Testis (tissue), 3 donors: ENCODE data around the gene STRN3. TPM values are rescaled to one million over a fixed set of nuclear protein-coding genes. Genes with fewer than 3 reads are reported as not detected.

Experiments
- DNase-seq: peaks from one replicate; pipeline ENCODE4 v3.0.0-alpha.2; 2019
- H3K27ac ChIP-seq, 2 donors: fragments of 200-600 bp; sonication (generic); one replicate each; pipeline ENCODE4 v1.5.1; 2019
- H3K27me3 ChIP-seq: fragments of 200-600 bp; sonication (generic); one replicate; pipeline ENCODE4 v1.5.1; 2019
- H3K36me3 ChIP-seq: fragments of 200-600 bp; sonication (generic); one replicate; pipeline ENCODE4 v1.5.1; 2017; ENCODE audit warnings: low read depth; ENCODE audit errors: missing control alignments
- H3K4me1 ChIP-seq: fragments of 200-600 bp; sonication (generic); one replicate; pipeline ENCODE4 v1.5.1; 2019
- H3K4me3 ChIP-seq, 2 donors: fragments of 200-600 bp; sonication (generic); one replicate each; pipeline ENCODE4 v1.5.1; 2017 to 2019
- H3K9me3 ChIP-seq: fragments of 200-600 bp; sonication (generic); one replicate; pipeline ENCODE4 v1.5.1; 2017
- POLR2A ChIP-seq: fragments of 450-650 bp; IDR thresholded peaks from one replicate; pipeline ENCODE4 v1.6.1; 2017; ENCODE audit warnings: antibody characterized with exemption, mild to moderate bottlenecking, moderate library complexity
- WGBS, 2 donors: methylation state at CpG; one replicate each; pipeline ENCODE4 v1.1.5; 2018; 5-methylcytosine and 5-hydroxymethylcytosine counted together
- intact Hi-C: fragments of 100-400 bp; cut with DNase I; formaldehyde crosslinking; loops from one replicate; pipeline ENCODE4 v1.15.1; 2023; ENCODE audit warnings: low total_unique reads
- microRNA counts, 2 donors: library from miRNA; unstranded; fragments of <30 nt; microRNA quantifications; one replicate each; lab custom pipeline; 2016
- microRNA-seq, 2 donors: library from miRNA; unstranded; fragments of <30 nt; microRNA quantifications; one replicate each; pipeline ENCODE4, GENCODE V29; 2016; ENCODE audit warnings: borderline number of aligned reads in 2 of 2, borderline replicate concordance in 1 of 2
- polyA plus RNA-seq: library from polyadenylated mRNA; stranded (reverse); fragments of 350-450 nt; fragmentation: Illumina TruSeq; extraction: RNeasy Lipid Tissue Mini Kit (QIAGEN cat#74804); gene quantifications from one replicate; pipeline ENCODE4 v1.2.3, GENCODE V29; 2014; ENCODE audit warnings: low read depth, low replicate concordance; ENCODE audit not compliant: insufficient read depth
- small RNA-seq, 2 donors: library from RNA; depleted of rRNA; stranded (forward); fragments of <200 nt; gene quantifications; one replicate each; pipeline ENCODE3, GENCODE V24; 2016
- total RNA-seq, 2 donors: library from RNA; depleted of rRNA; stranded (reverse); fragments of >200 nt; gene quantifications; one replicate each; pipeline ENCODE4 v1.2.3, GENCODE V29; 2016
- TF ChIP-seq, protein P1 (sequence below), 3 experiments: fragments of 450-650 bp in 2 of 3; fragments of 200-600 bp in 1 of 3; sonication (generic) in 1 of 3; IDR thresholded peaks; one replicate each; pipeline ENCODE4 v1.5.1; 2016 to 2019; ENCODE audit warnings: antibody characterized with exemption in 3 of 3, mild to moderate bottlenecking in 2 of 3, moderate library complexity in 1 of 3

STRN3 gene
- total and polyA plus RNA-seq, 3 donors from 2014 or later, result 35.1 to 65.2 (median 60.1) TPM

DNA sequence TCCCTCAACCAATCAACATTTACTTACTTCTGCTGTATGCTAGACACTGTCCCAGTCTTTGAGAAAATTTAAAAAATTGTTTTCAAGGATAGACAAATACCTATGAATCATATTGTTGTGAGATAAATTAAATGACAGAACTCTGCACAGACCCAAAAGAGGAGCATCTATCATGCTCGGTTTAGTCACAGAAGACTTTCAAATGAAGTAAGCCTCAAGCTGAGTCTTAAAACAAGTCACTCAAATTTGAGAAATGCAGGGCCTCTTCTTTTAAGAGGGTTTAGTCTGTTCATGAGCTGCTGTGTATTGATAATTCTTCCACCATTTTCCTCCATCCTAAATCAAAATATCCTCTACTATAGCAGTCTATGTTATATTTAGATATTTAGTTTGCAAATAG lies 176.2 kb downstream of the STRN3 start:
- 84 to 85% methylated on average over 1 of the region's 1 CpG for WGBS, 2 donors
- no peak for DNase-seq
- Histone ChIP-seq H3K36me3 (no peaks in the 10 kb centered on the region), H3K27me3 (no peaks in the 10 kb centered on the region), H3K4me3 (no peak overlapping the region), H3K27ac (no peak overlapping the region), H3K4me1 (no peaks in the 10 kb centered on the region), H3K9me3 (no peaks in the 10 kb centered on the region)
- intact Hi-C loops, result no loop called here
- TF ChIP-seq, protein P1, sequence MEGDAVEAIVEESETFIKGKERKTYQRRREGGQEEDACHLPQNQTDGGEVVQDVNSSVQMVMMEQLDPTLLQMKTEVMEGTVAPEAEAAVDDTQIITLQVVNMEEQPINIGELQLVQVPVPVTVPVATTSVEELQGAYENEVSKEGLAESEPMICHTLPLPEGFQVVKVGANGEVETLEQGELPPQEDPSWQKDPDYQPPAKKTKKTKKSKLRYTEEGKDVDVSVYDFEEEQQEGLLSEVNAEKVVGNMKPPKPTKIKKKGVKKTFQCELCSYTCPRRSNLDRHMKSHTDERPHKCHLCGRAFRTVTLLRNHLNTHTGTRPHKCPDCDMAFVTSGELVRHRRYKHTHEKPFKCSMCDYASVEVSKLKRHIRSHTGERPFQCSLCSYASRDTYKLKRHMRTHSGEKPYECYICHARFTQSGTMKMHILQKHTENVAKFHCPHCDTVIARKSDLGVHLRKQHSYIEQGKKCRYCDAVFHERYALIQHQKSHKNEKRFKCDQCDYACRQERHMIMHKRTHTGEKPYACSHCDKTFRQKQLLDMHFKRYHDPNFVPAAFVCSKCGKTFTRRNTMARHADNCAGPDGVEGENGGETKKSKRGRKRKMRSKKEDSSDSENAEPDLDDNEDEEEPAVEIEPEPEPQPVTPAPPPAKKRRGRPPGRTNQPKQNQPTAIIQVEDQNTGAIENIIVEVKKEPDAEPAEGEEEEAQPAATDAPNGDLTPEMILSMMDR (IDR thresholded peaks at IDR 0.05), result no peak
- TF ChIP-seq POLR2A, result no peak

DNA sequence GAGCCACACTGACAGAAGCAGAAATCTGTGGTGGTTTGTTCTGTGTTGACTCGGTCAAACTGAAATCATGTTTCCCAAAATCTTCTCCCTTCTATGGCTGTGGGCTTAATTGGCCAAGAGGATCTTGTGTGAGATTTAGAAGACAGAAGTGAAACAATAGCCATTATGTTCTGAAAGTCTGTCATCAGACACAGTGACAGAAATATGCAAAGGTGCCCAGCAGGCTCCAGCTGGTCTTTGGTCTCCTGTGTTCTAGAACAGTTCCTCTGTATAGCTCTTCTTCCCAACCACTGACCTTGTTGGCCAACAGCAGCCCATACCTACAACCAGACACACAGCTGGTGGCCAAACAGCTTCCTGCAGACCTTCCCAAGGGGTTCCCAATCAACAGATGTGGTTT lies 176.8 kb downstream of the STRN3 start:
- Histone ChIP-seq H3K27me3 (no peaks in the 10 kb centered on the region), H3K4me3 (no peak overlapping the region), H3K9me3 (no peaks in the 10 kb centered on the region), H3K36me3 (no peaks in the 10 kb centered on the region), H3K27ac (no peak overlapping the region), H3K4me1 (no peaks in the 10 kb centered on the region)
- WGBS, 2 donors, result 92 to 100% methylated on average over 1 of the region's 1 CpG
- intact Hi-C loops, result no loop called here
- no peak for DNase-seq
- TF ChIP-seq, protein P1 (IDR thresholded peaks at IDR 0.05), result no peak
- no peak for TF ChIP-seq POLR2A

DNA sequence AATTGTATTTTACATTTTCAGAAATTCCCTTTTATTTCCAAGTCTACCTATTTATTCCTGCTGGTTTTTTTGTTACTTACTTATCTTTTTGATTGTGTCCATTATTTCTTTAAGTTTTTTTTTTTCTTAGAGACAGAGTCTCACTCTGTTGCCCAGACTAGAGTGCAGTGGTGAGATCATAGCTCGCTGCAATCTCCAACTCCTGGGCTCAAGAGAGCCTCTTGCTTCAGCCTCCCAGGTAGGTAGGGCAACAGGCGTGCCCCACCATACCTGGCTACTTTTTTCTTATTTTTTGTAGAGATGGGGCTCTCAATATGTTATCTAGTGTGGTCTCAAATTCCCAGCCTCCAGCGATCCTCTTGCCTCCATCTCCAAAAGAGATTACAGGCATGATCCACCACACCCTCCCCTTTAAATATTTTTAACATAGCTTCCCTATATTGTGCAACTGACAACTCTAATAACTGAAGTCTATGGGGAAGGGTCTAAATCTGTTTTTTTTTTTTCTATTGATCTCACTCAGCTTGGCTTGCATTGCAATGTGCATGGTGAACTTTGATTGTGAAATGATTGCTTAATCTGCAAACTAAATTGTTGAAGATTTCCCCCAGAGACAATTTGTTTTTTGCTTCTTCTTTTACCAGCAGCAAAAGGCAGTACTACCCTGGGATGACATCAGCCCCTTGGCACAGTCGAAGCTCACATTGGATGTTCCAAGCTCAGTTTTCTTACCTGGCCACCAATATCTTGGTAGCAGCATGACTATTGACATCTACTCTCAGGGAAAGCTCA lies 177.5 kb downstream of the STRN3 start:
- Histone ChIP-seq H3K27me3 (no peaks in the 10 kb centered on the region), H3K36me3 (no peaks in the 10 kb centered on the region), H3K4me1 (no peaks in the 10 kb centered on the region), H3K27ac (no peak overlapping the region), H3K9me3 (no peaks in the 10 kb centered on the region), H3K4me3 (no peak overlapping the region)
- no peak for DNase-seq
- 86 to 92% methylated on average over 4 of the region's 4 CpGs for WGBS, 2 donors
- intact Hi-C loops, result no loop called here
- TF ChIP-seq, protein P1 (IDR thresholded peaks at IDR 0.05), result no peak
- TF ChIP-seq POLR2A, result no peak

MicroRNAs within 50 kb of the gene (microRNA counts, 767-probe panel; counts per million panel counts)
- microRNA hsa-miR-624-3p (lab: Ali Mortazavi, UCI), result 0 to 152 counts per million in 2 donors

Small RNAs within 50 kb of the gene (microRNA-seq; reads per million reads assigned to microRNA genes)
- 12.5 to 18.0 reads per million in 2 donors for gene MIR624

Small RNAs within 50 kb of the gene (small RNA-seq; reads per million reads assigned to genes)
- gene HIGD1AP17 (0 reads per million in 2 donors), gene MIR624 (0 reads per million in 2 donors)

Other genes starting within 250 kb of the STRN3 start
- gene COCH, start 151.8 kb downstream of the STRN3 start, total RNA-seq, result 1 to 10 TPM; 2.2 to 5.0 TPM
- gene COCH, start 151.8 kb downstream of the STRN3 start, polyA plus RNA-seq, result 3.0 TPM
- gene AP4S1, start 730 bp downstream of the STRN3 start, total RNA-seq, result 10 to 100 TPM; 18.9 to 21.5 TPM
- 41.8 TPM for gene AP4S1, start 730 bp downstream of the STRN3 start, polyA plus RNA-seq
- 100 to 1,000 TPM; 232 to 235 TPM for gene HECTD1, start 181.4 kb upstream of the STRN3 start, total RNA-seq
- 124 TPM for gene HECTD1, start 181.4 kb upstream of the STRN3 start, polyA plus RNA-seq